GM13976 (cell line): ENCODE data around the gene PSMC4.
A peak's percentile ranks its signal among the peaks of the same experiment; 100 is the strongest.

Source experiments
- DNase-seq: peaks from one replicate; pipeline ENCODE4 v3.0.0; 2012; ENCODE audit warnings: low spot score
- in situ Hi-C: fragments of 300-500 bp; cut with MboI; formaldehyde crosslinking; loops from one replicate; pipeline ENCODE4 v1.12.0; 2022; ENCODE audit warnings: low sequenced_read_pairs, mixed read lengths, inconsistent platforms; ENCODE audit not compliant: unreplicated experiment
- TF ChIP-seq, protein P1 (sequence below): IDR thresholded peaks from 2 replicates; pipeline ENCODE4 v1.5.1; 2012; ENCODE audit warnings: borderline replicate concordance, mild to moderate bottlenecking; ENCODE audit not compliant: insufficient read depth; ENCODE audit errors: extremely low read depth, missing control alignments, control extremely low read depth

Gene PSMC4

GRCh38 chr19:39970675-39971379, at the start of gene PSMC4:
Gene PSMC4 (plus strand): TSS chr19:39971165. CDS start chr19:39971203, 38 bp downstream.
- TF ChIP-seq, protein P1, sequence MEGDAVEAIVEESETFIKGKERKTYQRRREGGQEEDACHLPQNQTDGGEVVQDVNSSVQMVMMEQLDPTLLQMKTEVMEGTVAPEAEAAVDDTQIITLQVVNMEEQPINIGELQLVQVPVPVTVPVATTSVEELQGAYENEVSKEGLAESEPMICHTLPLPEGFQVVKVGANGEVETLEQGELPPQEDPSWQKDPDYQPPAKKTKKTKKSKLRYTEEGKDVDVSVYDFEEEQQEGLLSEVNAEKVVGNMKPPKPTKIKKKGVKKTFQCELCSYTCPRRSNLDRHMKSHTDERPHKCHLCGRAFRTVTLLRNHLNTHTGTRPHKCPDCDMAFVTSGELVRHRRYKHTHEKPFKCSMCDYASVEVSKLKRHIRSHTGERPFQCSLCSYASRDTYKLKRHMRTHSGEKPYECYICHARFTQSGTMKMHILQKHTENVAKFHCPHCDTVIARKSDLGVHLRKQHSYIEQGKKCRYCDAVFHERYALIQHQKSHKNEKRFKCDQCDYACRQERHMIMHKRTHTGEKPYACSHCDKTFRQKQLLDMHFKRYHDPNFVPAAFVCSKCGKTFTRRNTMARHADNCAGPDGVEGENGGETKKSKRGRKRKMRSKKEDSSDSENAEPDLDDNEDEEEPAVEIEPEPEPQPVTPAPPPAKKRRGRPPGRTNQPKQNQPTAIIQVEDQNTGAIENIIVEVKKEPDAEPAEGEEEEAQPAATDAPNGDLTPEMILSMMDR: peak; percentile 93
- in situ Hi-C loops: no loop called here
- DNase-seq: peak; percentile 98

DNA sequence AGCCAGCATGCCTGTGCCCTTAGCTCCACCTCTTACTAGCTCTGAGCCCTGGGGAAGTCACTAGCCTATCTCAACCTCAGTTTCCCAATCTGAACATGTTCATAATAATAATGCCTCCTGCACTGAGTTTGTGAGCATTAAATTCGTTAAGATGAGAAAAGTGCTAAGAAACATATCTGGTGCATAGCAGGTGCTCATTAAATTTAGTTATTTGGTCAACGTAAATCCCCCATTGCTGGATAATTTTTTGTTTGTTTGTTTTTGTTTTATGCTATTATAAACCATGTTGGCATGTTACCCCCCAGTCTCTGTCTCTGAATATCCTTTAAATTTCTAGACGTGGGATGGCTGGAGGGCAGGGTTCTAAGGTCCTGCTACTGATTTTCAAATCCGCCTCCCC, 47.1 kb upstream of the PSMC4 start:
- TF ChIP-seq, protein P1: no peak
- in situ Hi-C loops: no loop called here
- no peak for DNase-seq

GRCh38 chr19:39924389-39924788, 46.6 kb upstream of the PSMC4 start:
- TF ChIP-seq, protein P1: no peak
- in situ Hi-C loops: no loop called here
- no peak for DNase-seq

DNA sequence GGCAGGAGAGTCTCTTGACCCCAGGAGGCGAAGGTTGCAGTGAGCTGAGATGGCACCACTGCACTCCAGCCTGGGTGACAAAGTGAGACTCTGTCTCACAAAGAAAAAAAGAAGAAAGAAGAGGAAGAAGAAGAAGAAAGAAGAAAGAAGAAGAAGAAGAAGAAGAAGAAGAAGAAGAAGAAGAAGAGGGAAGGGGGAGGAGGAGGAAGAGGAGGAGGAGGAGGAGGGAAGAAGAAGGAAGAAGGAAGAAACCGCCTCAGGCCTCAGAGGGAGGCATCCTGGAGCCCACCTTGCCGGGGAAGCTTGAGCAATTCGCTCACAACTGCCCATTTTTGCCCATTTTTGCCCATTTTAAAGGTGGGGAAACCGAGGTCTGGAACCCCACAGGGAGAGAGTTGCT, 46.0 kb upstream of the PSMC4 start:
- in situ Hi-C loops: no loop called here
- TF ChIP-seq, protein P1: no peak
- no peak for DNase-seq

DNA sequence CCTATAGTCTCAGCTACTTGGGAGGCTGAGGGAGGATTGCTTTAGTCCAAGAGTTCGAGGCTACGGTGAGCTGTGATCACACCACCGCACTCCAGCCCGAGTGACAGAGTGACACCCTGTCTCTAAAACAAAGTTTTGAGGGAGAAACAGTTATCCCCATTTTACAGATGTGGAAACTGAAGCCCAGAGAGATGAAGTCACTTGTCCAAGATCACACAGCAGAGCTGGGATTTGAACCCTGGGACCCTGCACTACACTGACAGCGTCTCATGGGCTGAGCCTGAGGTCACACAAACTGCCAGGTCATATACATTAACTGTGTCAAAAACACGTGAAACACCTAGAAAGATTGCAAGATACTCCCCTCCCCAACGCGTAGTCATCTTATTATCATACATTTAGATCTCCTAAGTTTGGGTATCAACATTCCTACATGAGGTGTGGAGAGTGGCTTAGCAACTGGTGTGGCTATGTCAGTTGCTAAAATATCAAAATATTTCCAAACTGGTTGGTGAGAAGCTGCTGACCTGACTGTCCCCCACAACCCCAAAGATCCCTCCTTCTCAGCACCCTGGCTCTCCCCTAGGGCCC, 44.7 kb upstream of the PSMC4 start:
- TF ChIP-seq, protein P1: no peak
- in situ Hi-C loops: no loop called here
- DNase-seq: no peak

DNA sequence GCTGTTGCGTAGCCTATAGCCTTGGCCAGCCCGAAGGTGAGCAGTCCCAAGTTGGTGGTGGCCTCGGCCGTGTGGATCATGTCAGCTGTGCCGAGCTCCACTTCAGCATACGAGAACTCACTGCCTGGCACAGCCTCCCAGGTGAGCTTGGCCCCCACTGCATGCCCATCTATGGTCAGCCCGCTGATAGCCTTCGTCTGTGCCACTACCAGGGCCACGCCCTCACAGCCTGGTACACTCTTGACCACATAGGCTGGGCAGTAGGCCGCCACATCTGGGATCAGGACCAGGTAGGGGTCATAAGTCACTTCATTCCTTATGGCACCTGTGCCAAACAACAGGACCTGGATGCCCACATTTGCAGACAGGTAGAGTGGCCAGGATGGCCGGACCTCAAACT, 43.9 kb upstream of the PSMC4 start:
- DNase-seq: no peak
- TF ChIP-seq, protein P1: no peak
- in situ Hi-C loops: no loop called here
